GM19099 (cell line): ENCODE measurements around the gene UHMK1.

Source experiments
- POLR2A ChIP-seq: IDR thresholded peaks from 3 replicates; pipeline ENCODE4 v1.6.1; 2011; ENCODE audit warnings: low read depth; ENCODE audit not compliant: insufficient read length; ENCODE audit errors: extremely low read depth

UHMK1 gene

DNA sequence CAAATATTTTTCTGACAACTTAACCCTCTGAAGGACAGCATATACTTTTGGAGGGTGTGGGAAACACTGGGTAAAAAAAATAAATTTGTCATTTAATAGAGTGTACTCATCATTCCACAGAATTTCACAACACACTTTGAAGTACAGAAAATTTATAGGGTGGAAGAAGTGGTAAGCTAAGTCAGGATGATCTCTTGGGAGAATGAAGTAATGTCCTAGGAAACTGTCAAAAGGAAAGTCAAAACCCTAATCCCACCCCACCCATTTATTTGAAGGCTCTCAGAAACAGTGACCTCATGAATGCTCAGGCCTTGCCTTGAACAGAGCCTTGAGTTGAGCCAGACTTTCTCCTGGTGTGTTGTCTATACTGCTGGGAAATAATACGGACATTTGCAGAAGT is 56.6 kb downstream of the UHMK1 start:
- TF ChIP-seq POLR2A: no peak

DNA sequence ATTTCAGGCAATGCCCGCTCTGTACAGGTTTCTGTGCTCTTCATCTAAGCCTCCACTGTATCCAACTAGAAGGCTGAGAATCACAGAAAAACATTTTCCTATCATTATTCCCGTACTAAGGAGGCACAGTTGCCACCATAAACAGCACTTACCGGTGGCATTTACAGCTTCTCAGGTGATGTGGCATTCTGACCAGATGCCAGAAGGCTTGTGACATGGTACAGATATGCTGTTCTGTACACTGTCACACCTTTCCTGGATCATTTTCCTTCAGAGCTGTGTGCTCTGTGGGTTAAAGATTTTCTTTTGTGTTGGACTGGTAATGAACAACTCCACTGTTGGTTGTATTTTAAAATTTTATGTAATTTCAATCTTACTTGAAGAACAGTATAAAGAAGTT is 59.9 kb downstream of the UHMK1 start:
- TF ChIP-seq POLR2A: no peak

DNA sequence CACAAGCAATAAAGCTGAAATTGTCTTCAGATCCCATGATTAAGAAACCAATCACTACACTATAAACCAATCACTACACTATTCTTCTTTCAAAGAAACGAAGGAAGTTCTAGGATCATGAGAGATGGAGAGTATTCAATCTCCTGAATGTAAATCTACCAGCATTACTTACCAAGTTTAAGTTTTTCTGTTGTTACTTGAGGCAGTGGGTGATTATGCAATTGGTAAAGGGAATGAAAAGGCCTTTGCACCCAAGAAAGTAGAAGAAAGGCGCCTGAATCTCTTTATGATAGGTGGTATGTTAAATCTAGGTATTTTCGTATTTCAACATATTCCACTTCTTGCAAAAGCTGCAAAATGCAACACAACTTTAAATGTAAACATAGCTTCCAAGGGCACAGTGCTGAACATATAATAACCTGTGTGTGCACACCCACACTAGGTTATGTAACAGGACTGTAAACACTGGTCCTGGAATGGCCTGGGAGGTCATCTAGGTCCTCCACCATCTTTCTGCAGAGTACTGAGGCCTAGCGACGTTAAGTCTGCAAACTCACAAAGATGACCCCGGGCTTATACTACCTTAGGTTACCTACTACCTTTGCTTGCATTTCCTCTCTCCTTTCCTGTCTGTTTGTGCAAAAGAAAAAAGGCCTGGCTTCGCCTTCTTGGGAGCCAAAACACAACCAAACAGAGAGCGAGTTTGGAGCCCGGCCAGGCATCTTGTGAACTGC is 62.9 kb downstream of the UHMK1 start:
- no peak for TF ChIP-seq POLR2A

DNA sequence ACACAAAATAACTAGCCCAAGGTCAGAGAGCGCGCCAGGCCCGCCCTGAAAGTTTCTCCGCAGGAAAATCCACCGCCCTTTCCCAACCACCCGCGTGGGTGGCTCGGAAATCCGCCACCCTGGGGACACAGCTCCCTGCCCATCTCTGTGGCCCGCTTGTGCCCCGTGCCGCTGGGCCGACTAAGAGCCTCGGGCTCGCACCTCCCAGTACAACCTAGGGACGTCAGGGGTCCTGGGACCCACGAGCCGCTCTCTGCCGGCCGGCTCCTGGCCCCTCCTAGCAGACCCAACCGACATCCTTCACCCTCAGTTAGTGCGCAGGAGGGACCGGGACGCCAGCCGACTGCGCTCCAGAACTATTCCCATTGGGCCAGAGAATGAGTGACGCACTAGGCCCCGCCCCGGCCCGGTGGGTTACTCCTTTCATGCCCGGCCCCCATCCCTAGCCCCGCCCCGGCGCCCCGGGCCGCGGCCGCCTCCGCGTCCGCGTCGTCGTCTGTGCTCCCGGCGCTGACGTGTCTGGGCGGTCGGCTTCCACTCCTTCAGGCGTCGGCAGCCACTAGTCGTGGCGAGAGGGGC is 63.5 kb downstream of the UHMK1 start:
- TF ChIP-seq POLR2A: peak; percentile 84

DNA sequence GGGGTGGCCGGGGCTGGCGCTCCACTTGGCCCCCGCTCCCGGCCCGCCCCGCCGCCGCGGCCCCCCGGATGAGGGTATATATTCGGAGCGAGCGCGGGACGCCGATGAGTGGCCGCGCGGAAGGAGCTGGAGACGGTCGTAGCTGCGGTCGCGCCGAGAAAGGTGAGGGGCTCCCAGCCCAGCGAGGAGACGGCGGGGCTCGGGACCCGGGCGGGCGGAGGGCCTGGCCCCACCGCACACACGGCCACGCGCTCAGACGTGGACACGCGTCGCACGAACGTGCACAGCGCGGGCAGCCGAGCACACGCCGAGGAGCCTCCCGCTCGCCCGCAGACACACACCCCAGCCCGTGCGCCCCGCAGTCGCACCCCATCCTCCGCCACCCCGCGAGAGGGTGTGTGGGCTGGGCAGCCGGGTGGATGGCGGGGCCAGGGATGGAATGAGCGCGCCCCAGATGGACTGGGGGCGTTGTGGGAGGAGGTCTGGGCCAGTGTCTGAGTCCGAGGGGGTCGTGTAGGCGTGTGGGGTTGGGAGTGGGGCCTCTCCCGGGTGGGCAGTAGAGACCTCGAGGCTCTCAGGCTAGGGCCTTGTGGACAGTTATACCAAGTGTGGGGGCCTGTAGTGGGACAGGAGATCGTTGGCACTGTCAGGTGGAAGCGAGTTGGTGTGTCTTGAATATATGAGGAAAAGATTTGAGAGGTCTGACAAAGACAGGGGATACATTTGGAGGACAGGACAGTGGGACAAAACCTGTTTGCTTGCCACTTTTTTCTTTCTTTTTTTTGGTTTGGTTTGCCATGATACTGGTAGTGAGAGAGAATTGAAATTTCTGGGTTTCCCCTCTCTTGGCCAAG is 64.2 kb downstream of the UHMK1 start, which contains the start of gene UAP1:
Gene UAP1 (plus strand): TSS at position 107 of the 854 bp plus-strand sequence. CDS start 4,347 bp downstream, outside the sequence.
- TF ChIP-seq POLR2A: no peak

DNA sequence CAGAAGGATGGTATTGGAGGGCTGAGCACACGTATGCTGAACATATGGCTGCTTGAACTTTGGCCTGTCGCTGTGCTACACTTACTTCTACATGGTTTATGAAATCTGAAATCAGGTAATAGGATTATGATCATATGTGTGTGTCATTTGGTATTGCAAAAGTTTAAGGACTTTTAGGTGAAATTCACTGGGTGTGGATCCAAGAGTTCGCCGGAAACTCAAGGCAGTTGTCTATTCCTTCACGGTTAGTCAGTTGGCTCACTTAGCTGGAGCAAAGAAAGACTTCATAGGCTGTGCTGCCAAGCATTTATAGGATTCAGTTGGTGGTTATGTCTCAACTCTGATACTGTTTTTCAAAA is 64.8 kb downstream of the UHMK1 start:
- TF ChIP-seq POLR2A: no peak

DNA sequence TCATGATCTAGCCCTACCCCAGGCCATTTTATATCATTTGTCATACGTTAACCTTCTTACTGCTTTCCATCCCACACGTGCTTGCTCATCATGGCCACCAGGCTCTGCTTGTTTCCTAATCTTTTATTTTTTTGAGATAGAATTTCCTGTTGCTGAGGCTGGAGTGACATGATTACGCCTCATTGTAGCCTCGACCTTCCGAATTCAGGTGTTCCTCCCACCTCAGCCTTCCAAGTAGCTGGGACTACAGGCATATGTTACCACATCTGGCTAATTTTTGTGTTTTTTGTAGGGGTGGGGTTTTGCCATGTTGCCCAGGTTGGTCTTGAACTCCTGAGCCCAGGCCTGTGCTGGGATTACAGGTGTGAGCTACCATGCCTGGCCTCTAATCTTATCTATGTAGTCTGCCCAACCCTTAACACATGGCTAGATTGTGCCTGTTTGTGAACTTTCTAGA is 67.2 kb downstream of the UHMK1 start:
- TF ChIP-seq POLR2A: no peak

DNA sequence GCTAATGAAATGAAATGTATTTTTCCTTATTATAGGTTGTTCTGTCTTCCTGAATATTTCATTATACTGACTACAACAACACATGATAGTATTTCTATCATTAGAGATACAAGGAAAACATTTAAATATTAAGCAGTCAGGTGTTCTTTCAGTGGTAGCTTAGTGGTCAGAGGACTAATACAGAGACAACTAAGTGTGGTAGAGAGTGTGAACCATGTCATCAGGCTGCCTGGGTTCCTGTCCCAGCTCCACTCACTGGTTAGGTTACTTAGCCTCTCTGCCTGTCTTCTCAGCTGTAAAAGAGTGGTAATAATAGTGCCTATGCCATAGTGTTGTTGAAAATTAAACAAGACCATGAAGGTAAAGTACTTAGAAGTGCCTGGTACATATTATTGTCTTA is 67.8 kb downstream of the UHMK1 start:
- TF ChIP-seq POLR2A: no peak

DNA sequence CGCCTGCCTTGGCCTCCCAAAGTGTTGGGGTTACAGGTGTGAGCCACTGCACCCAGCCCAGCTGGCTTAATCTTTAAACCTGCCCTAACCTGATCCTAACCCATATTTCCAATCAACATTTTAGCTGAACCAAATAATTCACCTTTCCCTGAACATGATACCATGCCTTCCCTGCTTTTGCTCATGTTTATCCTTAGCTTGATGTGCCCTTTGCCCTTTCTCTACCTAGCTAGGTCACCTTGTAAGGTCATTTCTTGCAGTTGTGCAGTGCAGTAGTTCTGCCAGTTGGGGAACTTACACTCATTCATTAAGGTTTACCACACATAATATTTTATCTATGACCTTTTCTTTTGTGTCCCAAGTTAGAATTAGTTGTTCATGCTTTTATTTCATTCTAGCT is 69.3 kb downstream of the UHMK1 start:
- no peak for TF ChIP-seq POLR2A

DNA sequence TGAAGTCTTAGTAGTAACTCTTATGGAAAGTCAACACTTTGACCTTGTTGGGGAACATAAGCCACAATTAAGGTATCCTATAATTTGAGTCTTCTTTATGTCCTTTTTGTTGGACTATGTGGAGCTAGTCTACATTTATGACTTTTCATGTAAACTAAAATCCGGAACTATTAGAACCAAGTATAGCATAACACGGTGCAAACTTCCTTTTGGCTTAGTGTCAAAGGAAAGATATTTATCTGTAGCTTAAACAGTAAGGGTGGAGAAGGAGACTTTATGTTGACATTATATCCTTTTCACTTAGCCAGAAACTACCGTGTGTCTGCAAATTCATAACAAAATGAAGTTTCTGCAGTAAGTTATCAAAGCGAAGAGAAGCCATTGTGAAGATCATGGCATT is 71.2 kb downstream of the UHMK1 start:
- TF ChIP-seq POLR2A: no peak

DNA sequence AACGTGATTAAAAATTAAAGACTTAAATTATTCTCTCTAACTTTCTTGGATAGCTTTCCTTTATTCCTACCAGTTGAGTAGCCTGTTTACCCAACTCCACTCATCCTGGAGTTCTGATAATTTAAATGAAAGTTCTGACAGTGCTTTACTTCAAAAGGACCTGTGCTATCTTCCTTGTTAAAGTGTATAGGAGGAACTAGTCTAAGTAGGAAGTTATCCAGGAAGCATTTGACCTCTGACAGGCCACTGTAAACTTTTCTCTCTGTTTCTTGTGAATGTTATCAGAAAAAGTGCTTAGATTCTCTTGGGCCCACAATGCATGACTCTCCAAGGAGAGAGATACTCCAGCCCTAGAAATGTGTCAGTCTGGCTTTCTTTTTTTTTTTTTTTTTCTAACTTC is 73.1 kb downstream of the UHMK1 start:
- TF ChIP-seq POLR2A: no peak

DNA sequence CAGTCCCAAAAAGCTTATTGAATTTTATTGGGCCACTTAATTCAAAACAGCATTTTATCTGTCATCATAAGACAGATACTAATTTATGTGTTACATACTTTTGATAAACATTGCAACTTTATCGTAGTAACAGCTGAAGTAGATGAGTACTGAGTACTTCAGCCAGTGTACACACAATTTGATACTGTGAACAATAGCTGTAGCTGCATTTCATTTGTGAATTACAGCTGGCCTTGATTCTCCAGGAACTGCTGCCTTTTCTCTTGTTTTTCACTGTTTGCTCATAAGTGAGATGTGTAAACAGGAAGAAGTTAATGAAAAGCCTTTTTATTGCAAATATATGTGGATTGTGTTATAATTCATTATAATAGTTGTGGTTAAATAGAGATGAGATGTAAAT is 74.1 kb downstream of the UHMK1 start:
- TF ChIP-seq POLR2A: no peak

DNA sequence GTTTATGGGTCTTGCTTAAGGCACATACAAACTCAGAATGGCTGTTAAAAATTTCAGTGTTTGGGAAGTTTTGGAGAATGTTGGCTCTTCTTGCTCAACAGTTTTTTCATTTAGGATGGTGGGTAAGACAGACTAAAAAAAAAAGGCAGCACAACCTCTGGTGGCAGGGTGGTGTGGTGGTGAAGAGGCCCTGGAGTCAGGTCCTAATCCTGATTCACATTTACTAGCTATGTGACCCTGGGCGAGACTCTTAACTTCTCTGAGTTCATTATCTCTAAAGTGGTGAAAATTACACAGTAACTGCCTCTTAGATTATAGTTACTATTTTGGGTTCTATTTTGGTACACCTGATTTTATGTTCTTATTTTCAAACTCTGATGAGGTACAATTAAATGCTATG is 75.5 kb downstream of the UHMK1 start:
- no peak for TF ChIP-seq POLR2A

DNA sequence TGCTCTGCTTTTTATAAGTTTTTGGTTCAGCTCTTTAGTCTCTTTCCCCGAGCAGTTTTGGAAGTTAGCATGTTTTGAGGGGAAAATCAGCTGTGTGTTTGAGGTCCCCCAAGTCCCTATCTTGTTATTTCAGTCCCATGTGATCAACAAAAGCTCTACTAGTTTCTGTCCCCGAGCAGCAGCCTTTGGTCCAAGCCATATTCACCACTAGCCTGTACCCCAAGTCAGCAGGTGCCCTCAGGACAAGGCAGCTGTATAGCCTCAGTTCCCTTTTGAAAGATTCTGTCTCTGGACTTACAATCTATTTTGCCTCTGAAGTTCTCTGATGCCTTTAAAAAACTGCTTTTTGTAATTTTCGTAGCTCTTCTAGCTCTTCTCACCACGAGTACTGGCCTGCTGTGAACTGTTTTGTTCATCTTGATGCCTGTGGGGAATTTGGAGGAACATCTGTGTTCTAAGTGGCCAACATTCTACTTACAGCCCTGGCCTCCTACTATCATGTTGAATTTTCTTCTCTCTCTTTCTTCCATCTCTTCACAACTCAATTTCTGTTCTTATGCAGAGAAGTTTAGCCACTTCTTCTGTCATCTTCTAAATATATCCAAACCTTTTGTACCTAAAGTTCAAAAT is 80.6 kb downstream of the UHMK1 start:
- TF ChIP-seq POLR2A: no peak

DNA sequence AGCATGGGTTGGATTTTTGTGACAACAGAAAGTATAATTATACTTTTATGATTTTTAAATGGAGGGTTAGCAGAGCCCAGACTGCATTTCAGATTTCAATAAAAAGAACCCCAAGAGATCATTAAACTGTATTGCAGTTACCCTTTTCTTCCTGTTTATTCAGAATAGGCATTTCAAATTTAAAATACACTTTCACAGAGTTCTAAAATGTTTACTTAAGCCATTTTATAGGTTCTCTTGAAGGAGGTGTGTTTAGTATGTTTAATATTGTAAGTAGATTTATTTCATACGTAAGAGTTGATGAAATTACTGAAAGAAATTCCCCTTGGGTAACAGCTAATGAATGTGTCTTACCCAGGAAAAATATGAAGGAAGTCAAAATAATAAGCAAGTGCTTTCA is 81.3 kb downstream of the UHMK1 start:
- TF ChIP-seq POLR2A: no peak
